ENCODE data around the gene MARS1. TPM values are rescaled to one million over a fixed set of nuclear protein-coding genes. Genes with fewer than 3 reads are reported as not detected.
A peak's percentile ranks its signal among the peaks of the same experiment; 100 is the strongest.

MARS1 gene
- total RNA-seq, 1 donor from 2014 or later = 141 TPM

GRCh38 chr12:57459750-57460467 is 28.0 kb upstream of the MARS1 start, which contains the start of gene GLI1:
Gene GLI1, plus strand, starts transcription at chr12:57459785. Its CDS starts 3,907 bp downstream, at chr12:57463692.
- TF ChIP-seq, protein P1, sequence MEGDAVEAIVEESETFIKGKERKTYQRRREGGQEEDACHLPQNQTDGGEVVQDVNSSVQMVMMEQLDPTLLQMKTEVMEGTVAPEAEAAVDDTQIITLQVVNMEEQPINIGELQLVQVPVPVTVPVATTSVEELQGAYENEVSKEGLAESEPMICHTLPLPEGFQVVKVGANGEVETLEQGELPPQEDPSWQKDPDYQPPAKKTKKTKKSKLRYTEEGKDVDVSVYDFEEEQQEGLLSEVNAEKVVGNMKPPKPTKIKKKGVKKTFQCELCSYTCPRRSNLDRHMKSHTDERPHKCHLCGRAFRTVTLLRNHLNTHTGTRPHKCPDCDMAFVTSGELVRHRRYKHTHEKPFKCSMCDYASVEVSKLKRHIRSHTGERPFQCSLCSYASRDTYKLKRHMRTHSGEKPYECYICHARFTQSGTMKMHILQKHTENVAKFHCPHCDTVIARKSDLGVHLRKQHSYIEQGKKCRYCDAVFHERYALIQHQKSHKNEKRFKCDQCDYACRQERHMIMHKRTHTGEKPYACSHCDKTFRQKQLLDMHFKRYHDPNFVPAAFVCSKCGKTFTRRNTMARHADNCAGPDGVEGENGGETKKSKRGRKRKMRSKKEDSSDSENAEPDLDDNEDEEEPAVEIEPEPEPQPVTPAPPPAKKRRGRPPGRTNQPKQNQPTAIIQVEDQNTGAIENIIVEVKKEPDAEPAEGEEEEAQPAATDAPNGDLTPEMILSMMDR (IDR thresholded peaks at IDR 0.05) = no peak
- no peaks in the 10 kb centered on the region for H3K36me3 ChIP-seq
- peak within 1 kb of the TSS; percentile 84 for H3K27ac ChIP-seq
- H3K27me3 ChIP-seq = peaks cover 6% of the 10 kb centered on the region
- no peak for ATAC-seq
- H3K4me3 ChIP-seq = peak within 1 kb of the TSS; percentile 79
- intact Hi-C loops (cut with DNase I) = loop anchor here (10.0 kb wide), 1 partner anchor 195 kb away; no protein-coding TSS in a partner anchor
- no peaks in the 10 kb centered on the region for H3K9me3 ChIP-seq
- peaks cover 32% of the 10 kb centered on the region for H3K4me1 ChIP-seq
- DNase-seq = no peak

- TF ChIP-seq, protein P1 (IDR thresholded peaks at IDR 0.05) = no peak
- Histone ChIP-seq H3K27me3 (peaks cover 6% of the 10 kb centered on the region), H3K4me3 (peak overlapping the region; percentile 79), H3K36me3 (no peaks in the 10 kb centered on the region), H3K4me1 (peaks cover 32% of the 10 kb centered on the region), H3K27ac (no peak overlapping the region), H3K9me3 (no peaks in the 10 kb centered on the region)
- no peak for DNase-seq
- intact Hi-C loops (cut with DNase I) = no loop called here
- no peak for ATAC-seq
Observed at GRCh38 chr12:57460468-57460784, 27.4 kb upstream of the MARS1 start.

DNA sequence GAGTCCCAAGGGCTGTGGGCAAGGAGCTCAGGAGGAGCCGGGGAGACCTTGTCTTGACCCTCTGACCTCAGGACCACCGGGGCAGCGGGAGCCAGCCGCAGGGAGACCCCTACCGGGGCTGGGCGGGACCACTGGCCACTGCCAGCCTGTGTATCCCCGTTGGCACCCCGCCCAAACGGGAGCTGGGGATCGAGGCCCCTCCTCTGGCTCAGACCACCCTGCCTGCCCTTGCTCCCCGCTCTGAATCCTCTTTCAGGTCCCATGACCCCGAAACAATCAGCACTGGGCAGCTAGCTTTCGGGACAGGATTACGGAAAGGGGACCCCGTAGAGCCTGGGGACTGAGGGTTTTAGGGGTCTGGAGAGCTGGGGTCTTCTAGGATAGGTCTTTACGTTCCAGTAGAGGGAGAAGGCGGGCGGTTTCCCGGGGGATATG is 27.0 kb upstream of the MARS1 start:
- no peak for ATAC-seq
- intact Hi-C loops (cut with DNase I) = no loop called here
- no peaks in the 10 kb centered on the region for H3K36me3 ChIP-seq
- no peak overlapping the region for H3K27ac ChIP-seq
- peak overlapping the region; percentile 65 for H3K4me3 ChIP-seq
- TF ChIP-seq, protein P1 (IDR thresholded peaks at IDR 0.05) = no peak
- H3K27me3 ChIP-seq = peaks cover 6% of the 10 kb centered on the region
- no peak for DNase-seq
- peaks cover 32% of the 10 kb centered on the region for H3K4me1 ChIP-seq
- H3K9me3 ChIP-seq = no peaks in the 10 kb centered on the region

DNA sequence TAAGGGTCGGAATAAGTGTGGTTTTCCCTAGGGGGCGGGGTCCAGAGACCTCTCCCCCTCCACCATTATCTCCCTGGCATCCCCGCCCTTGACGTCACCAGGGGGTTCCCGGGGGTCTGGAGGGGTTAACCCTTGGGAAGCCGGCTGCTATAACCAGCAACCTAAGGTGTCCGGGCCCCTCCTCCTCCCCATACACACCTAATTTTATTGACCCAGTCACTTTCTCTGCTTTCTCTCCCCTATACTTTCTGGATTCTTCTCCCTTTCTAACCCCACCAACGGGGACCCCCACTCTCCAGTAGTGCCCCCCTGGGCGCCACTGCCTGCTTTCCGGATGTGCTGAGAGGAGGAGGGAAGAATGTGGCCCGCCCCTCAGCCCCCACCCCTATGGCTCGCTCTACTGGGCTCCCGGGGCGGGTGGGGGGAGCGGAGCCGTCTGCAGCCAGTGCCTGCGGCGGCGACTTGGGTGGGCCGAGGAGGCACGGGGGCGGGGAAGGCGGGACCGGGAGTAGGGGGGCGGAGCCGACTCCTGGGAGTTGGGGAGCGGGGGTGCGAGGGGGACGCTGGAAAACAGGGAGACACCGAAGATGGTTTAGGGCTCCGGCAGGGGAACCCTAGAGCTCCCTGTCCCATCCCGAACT is 26.5 kb upstream of the MARS1 start:
- H3K4me1 ChIP-seq = peaks cover 32% of the 10 kb centered on the region
- no peak overlapping the region for H3K27ac ChIP-seq
- intact Hi-C loops (cut with DNase I) = no loop called here
- H3K9me3 ChIP-seq = no peaks in the 10 kb centered on the region
- peak overlapping the region; percentile 65 for H3K4me3 ChIP-seq
- ATAC-seq (peak; percentile 3), DNase-seq (peak; percentile 71)
- TF ChIP-seq, protein P1 (IDR thresholded peaks at IDR 0.05) = no peak
- no peaks in the 10 kb centered on the region for H3K36me3 ChIP-seq
- H3K27me3 ChIP-seq = peaks cover 6% of the 10 kb centered on the region

DNA sequence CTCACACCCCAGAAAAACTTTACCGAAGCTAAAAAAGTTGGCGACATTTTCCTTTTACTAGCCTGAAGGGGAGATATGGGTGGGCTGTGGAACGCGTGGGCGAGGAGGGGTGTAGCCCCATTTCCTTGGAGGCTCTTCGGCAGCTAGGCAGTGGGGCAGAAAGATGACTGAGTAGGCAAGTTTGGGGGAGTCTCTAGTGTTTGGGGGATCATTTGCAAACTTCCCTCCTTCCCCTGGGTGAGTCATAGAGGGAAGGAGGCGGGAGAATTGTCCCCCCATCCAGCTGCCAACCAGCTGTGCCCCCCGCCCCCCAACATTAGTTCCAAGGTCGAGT is 26.0 kb upstream of the MARS1 start:
- no peak overlapping the region for H3K27ac ChIP-seq
- TF ChIP-seq, protein P1 (IDR thresholded peaks at IDR 0.05) = no peak
- H3K4me3 ChIP-seq = peak overlapping the region; percentile 65
- no peaks in the 10 kb centered on the region for H3K36me3 ChIP-seq
- no peak for ATAC-seq
- no peak for DNase-seq
- intact Hi-C loops (cut with DNase I) = no loop called here
- H3K27me3 ChIP-seq = peaks cover 6% of the 10 kb centered on the region
- no peaks in the 10 kb centered on the region for H3K9me3 ChIP-seq
- peaks cover 32% of the 10 kb centered on the region for H3K4me1 ChIP-seq
